Upper lobe of right lung (tissue), 1 donor: ENCODE results near the gene ECEL1. TPM values are rescaled to one million over a fixed set of nuclear protein-coding genes. Genes with fewer than 3 reads are reported as not detected.

Experiments
- ATAC-seq: fragments of 200-7000 bp; cut with Tn5 transposase; one replicate; pipeline ENCODE4 v1.9.1; 2020; ENCODE audit warnings: mild to moderate bottlenecking, moderate library complexity
- DNase-seq: peaks from one replicate; pipeline ENCODE4 v3.0.0-alpha.2; 2020
- H3K27ac ChIP-seq: fragments of 200-600 bp; one replicate; pipeline ENCODE4 v1.8.0; 2022
- H3K27me3 ChIP-seq: fragments of 200-600 bp; one replicate; pipeline ENCODE4 v1.8.0; 2022; ENCODE audit warnings: mild to moderate bottlenecking
- H3K36me3 ChIP-seq: fragments of 200-600 bp; one replicate; pipeline ENCODE4 v1.8.0; 2022
- H3K4me1 ChIP-seq: fragments of 200-600 bp; one replicate; pipeline ENCODE4 v1.8.0; 2022
- H3K4me3 ChIP-seq: fragments of 200-600 bp; one replicate; pipeline ENCODE4 v1.8.0; 2022; ENCODE audit warnings: mild to moderate bottlenecking
- H3K9me3 ChIP-seq: fragments of 200-600 bp; one replicate; pipeline ENCODE4 v1.8.0; 2022
- CTCF ChIP-seq: fragments of 200-600 bp; IDR thresholded peaks from one replicate; pipeline ENCODE4 v1.8.0; 2022; ENCODE audit warnings: antibody characterized with exemption
- intact Hi-C: fragments of 100-400 bp; cut with DNase I; formaldehyde crosslinking; loops from one replicate; pipeline ENCODE4 v1.11.0; 2022
- total RNA-seq: library from RNA; stranded (reverse); fragmentation: NEBNext Ultra II Directional; extraction: Animal tissue kit (Norgen Biotek cat#: 25700); gene quantifications from one replicate; pipeline ENCODE4 v1.2.1, GENCODE V29; 2021
- donor health status: DM: no; HTN: yes; CAD: no; lungs with severe emphysema.

ECEL1 gene
- total RNA-seq, 1 donor from 2014 or later = not detected

- H3K4me1 ChIP-seq = peaks cover 15% of the 10 kb centered on the region
- peaks cover 69% of the 10 kb centered on the region for H3K27me3 ChIP-seq
- H3K9me3 ChIP-seq = no peaks in the 10 kb centered on the region
- H3K36me3 ChIP-seq = no peaks in the 10 kb centered on the region
- no peak for TF ChIP-seq CTCF
- ATAC-seq = no peak
- no peak for DNase-seq
- intact Hi-C loops = loop anchor here (10.0 kb wide), 1 partner anchor 620 kb away; no protein-coding TSS in a partner anchor
- H3K4me3 ChIP-seq = no peak overlapping the region
- H3K27ac ChIP-seq = no peak overlapping the region
Measured at GRCh38 chr2:232524771-232525170, 37.1 kb upstream of the ECEL1 start.

GRCh38 chr2:232523682-232524597 is 36.3 kb upstream of the ECEL1 start:
- no peaks in the 10 kb centered on the region for H3K9me3 ChIP-seq
- DNase-seq (no peak), ATAC-seq (no peak)
- H3K4me1 ChIP-seq = peaks cover 15% of the 10 kb centered on the region
- no peak for TF ChIP-seq CTCF
- H3K4me3 ChIP-seq = no peak overlapping the region
- no peak overlapping the region for H3K27ac ChIP-seq
- no peaks in the 10 kb centered on the region for H3K36me3 ChIP-seq
- intact Hi-C loops = loop anchor here (10.0 kb wide), 1 partner anchor 619 kb away; no protein-coding TSS in a partner anchor
- H3K27me3 ChIP-seq = peaks cover 69% of the 10 kb centered on the region

GRCh38 chr2:232523402-232523681 is 35.7 kb upstream of the ECEL1 start:
- ATAC-seq = no peak
- Histone ChIP-seq H3K4me3 (no peak overlapping the region), H3K27me3 (peaks cover 69% of the 10 kb centered on the region), H3K4me1 (peaks cover 15% of the 10 kb centered on the region), H3K27ac (no peak overlapping the region), H3K36me3 (no peaks in the 10 kb centered on the region), H3K9me3 (no peaks in the 10 kb centered on the region)
- no peak for TF ChIP-seq CTCF
- DNase-seq = no peak
- intact Hi-C loops = loop anchor here (10.0 kb wide), 1 partner anchor 619 kb away; no protein-coding TSS in a partner anchor

- ATAC-seq = no peak
- no peak for TF ChIP-seq CTCF
- Histone ChIP-seq H3K4me1 (peaks cover 15% of the 10 kb centered on the region), H3K36me3 (no peaks in the 10 kb centered on the region), H3K27me3 (peaks cover 69% of the 10 kb centered on the region), H3K27ac (no peak overlapping the region), H3K9me3 (no peaks in the 10 kb centered on the region), H3K4me3 (no peak overlapping the region)
- intact Hi-C loops = loop anchor here (10.0 kb wide), 1 partner anchor 618 kb away; no protein-coding TSS in a partner anchor
- DNase-seq = no peak
Measured at GRCh38 chr2:232522623-232523401, 35.2 kb upstream of the ECEL1 start.

GRCh38 chr2:232521959-232522622 is 34.5 kb upstream of the ECEL1 start:
- Histone ChIP-seq H3K4me1 (peaks cover 15% of the 10 kb centered on the region), H3K4me3 (peak overlapping the region; percentile 14), H3K36me3 (no peaks in the 10 kb centered on the region), H3K9me3 (no peaks in the 10 kb centered on the region), H3K27ac (no peak overlapping the region), H3K27me3 (peaks cover 69% of the 10 kb centered on the region)
- intact Hi-C loops = loop anchor here (10.0 kb wide), 1 partner anchor 617 kb away; no protein-coding TSS in a partner anchor
- TF ChIP-seq CTCF = peak; percentile 92
- ATAC-seq (peak; percentile 75), DNase-seq (peak; percentile 79)
